Ascending aorta (tissue), 2 donors: ENCODE results near the gene PRKAR1B. TPM values are rescaled to one million over a fixed set of nuclear protein-coding genes. Genes with fewer than 3 reads are reported as not detected.

ENCODE experiments used
- DNase-seq, 2 donors: peaks; one replicate each; pipeline ENCODE4 v3.0.0-alpha.2; 2019; ENCODE audit warnings: low spot score in 2 of 2
- H3K27ac ChIP-seq, 2 donors: fragments of 200-600 bp; sonication (generic); one replicate each; pipeline ENCODE4 v1.5.1; 2016 to 2017; ENCODE audit warnings: mild to moderate bottlenecking in 1 of 2
- H3K27me3 ChIP-seq: fragments of 200-600 bp; sonication (generic); one replicate; pipeline ENCODE4 v1.5.1; 2017
- H3K36me3 ChIP-seq, 2 donors: fragments of 200-600 bp; sonication (generic); one replicate each; pipeline ENCODE4 v1.5.1; 2016
- H3K4me1 ChIP-seq, 2 donors: fragments of 200-600 bp; sonication (generic); one replicate each; pipeline ENCODE4 v1.5.1; 2016 to 2017; ENCODE audit warnings: mild to moderate bottlenecking in 1 of 2
- H3K4me3 ChIP-seq, 2 donors: fragments of 200-600 bp; sonication (generic); one replicate each; pipeline ENCODE4 v1.5.1; 2016 to 2017; ENCODE audit warnings: mild to moderate bottlenecking in 1 of 2
- H3K9me3 ChIP-seq, 2 donors: fragments of 200-600 bp; sonication (generic); one replicate each; pipeline ENCODE4 v1.5.1; 2016
- CTCF ChIP-seq, 3 experiments: fragments of 200-600 bp in 2 of 3; fragments of 450-650 bp in 1 of 3; sonication (generic) in 2 of 3; IDR thresholded peaks; one replicate each; pipeline ENCODE4 v1.5.1; 2016 to 2019; ENCODE audit warnings: antibody characterized with exemption in 3 of 3, mild to moderate bottlenecking in 1 of 3, moderate library complexity in 1 of 3
- intact Hi-C: fragments of 100-400 bp; cut with DNase I; formaldehyde crosslinking; loops from one replicate; pipeline ENCODE4 v1.15.1; 2023
- total RNA-seq: library from RNA; depleted of rRNA; stranded (reverse); fragments of >200 nt; gene quantifications from one replicate; pipeline ENCODE4 v1.1.0, GENCODE V29; 2016

The PRKAR1B gene
- total RNA-seq, 1 donor from 2014 or later: 13.0 TPM

DNA sequence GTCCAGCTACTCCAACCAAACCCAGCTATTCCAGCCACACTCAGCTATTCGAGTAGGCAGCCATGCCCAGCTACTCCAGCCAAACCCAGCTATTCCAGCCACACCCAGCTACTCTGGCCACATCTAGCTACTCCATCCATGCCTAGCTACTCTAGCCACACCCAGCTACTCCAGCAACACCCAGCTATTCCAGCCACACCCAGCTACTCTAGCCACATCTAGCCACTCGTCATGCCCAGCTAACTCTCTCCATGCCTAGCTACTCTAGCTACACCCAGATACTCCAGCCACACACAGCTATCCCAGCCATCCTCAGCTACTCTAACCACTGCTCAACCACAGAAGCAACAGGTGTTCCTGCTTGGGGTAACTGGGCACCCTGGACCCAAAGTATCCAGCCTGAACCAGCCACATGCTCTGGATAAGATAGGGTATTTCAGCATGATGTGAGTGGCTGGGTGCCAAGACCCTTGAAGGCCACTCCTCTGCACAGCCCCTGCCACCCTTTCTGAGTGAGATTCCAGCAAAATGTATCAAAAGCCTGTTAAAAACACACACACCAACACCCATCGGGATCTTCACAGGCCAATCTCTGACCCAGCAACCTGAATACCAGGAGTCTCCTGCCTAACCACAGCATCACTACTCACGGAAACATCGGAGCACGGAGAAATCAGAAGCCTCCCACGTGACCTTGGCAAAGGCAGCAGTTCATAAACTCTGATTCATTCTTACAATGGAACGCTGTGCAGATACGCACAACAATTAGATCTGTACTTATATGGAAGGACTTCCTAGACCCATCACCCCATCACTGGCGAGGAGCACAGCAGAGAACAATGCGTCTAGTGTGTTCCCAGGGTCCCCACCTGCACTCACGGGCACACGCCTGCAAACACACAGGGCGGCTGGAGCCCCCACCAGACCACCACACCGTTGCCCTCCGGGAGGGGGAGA, 52.3 kb downstream of the PRKAR1B start:
- Histone ChIP-seq H3K4me1 (no peaks in the 10 kb centered on the region), H3K36me3 (no peaks in the 10 kb centered on the region), H3K4me3 (no peak overlapping the region), H3K27me3 (no peaks in the 10 kb centered on the region), H3K27ac (no peak overlapping the region), H3K9me3 (no peaks in the 10 kb centered on the region)
- no peak for DNase-seq
- intact Hi-C loops: no loop called here
- no peak for TF ChIP-seq CTCF (IDR thresholded peaks at IDR 0.05)

GRCh38 chr7:673681-674453, 53.2 kb downstream of the PRKAR1B start:
- Histone ChIP-seq H3K27me3 (no peaks in the 10 kb centered on the region), H3K4me1 (no peaks in the 10 kb centered on the region), H3K4me3 (no peak overlapping the region), H3K36me3 (no peaks in the 10 kb centered on the region), H3K9me3 (no peaks in the 10 kb centered on the region), H3K27ac (no peak overlapping the region)
- DNase-seq: no peak
- intact Hi-C loops: no loop called here
- TF ChIP-seq CTCF (IDR thresholded peaks at IDR 0.05): no peak

DNA sequence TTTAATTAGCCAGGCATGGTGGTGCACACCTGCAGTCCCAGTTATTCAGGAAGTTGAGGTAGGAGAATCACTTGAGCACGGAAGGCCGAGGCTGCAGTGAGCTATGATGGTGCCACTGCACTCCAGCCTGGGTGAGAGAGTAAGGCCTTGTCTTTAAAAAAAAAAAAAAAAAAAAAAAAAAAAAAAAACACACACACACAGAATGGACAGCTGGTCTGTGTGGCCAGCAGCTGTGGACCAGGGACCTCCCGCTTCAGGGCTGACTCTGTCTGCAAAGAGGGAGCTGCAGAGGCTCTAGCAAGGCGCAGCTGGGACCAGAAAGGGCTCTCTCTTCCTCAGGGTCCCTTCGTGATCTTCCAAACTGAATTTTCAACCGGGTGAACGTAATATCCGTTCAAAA, 54.2 kb downstream of the PRKAR1B start:
- H3K27me3 ChIP-seq: no peaks in the 10 kb centered on the region
- no peaks in the 10 kb centered on the region for H3K36me3 ChIP-seq
- H3K9me3 ChIP-seq: no peaks in the 10 kb centered on the region
- DNase-seq: no peak
- H3K4me3 ChIP-seq: no peak overlapping the region
- TF ChIP-seq CTCF (IDR thresholded peaks at IDR 0.05): no peak
- intact Hi-C loops: no loop called here
- no peaks in the 10 kb centered on the region for H3K4me1 ChIP-seq
- no peak overlapping the region for H3K27ac ChIP-seq

GRCh38 chr7:671415-672042, 55.6 kb downstream of the PRKAR1B start:
- intact Hi-C loops: no loop called here
- no peak for TF ChIP-seq CTCF (IDR thresholded peaks at IDR 0.05)
- Histone ChIP-seq H3K4me1 (no peaks in the 10 kb centered on the region), H3K9me3 (no peaks in the 10 kb centered on the region), H3K27ac (no peak overlapping the region), H3K27me3 (no peaks in the 10 kb centered on the region), H3K36me3 (no peaks in the 10 kb centered on the region), H3K4me3 (no peak overlapping the region)
- DNase-seq: no peak

DNA sequence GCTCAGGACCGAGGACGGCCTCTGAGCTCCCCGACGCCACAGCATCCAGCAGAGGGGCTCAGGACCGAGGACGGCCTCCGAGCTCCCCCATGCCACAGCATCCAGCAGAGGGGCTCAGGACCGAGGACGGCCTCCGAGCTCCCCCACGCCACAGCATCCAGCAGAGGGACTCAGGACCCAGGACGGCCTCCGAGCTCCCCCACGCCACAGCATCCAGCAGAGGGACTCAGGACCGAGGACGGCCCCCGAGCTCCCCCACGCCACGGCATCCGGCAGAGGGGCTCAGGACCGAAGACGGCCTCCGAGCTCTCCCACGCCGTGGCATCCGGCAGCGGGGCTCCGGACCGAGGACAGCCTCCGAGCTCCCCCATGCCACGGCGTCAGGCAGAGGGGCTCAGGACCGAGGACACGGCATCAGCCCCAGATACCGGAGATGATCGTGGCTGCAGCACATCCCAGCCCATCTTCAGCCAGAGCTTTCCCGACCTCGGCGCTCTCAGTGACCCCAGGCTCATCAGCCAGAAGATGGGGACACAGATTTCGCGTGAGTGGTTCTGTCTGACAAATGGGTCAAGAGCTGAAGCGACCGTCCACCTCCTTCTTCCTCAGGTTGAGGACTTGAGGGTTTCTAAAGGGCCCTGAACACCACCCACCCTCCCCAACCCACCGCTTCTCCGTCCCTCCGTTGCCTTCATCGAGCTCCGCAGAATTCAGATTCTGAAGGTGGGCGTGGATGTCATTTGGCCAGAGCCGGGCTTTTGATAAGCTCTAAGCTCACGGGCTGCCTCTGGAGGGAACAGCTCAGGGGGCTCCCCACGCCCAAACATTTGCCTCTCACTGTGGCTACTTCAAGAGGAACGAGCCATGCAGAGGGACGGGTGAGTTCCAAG, 56.3 kb downstream of the PRKAR1B start:
- no peaks in the 10 kb centered on the region for H3K9me3 ChIP-seq
- H3K4me3 ChIP-seq: no peak overlapping the region
- H3K27me3 ChIP-seq: no peaks in the 10 kb centered on the region
- no peak for DNase-seq
- TF ChIP-seq CTCF (IDR thresholded peaks at IDR 0.05): no peak
- peaks cover under 1 to 4% of the 10 kb centered on the region in 2 donors for H3K4me1 ChIP-seq
- no peaks in the 10 kb centered on the region for H3K36me3 ChIP-seq
- intact Hi-C loops: no loop called here
- no peak overlapping the region for H3K27ac ChIP-seq
